Upper lobe of left lung (tissue), 4 donors: Measurements from ENCODE around the gene SPTBN5.

Source experiments
- POLR2A ChIP-seq, 4 donors: fragments of 450-650 bp; IDR thresholded peaks; one replicate each; pipeline ENCODE4 v1.5.1; 2016 to 2017; ENCODE audit warnings: antibody characterized with exemption in 4 of 4, mild to moderate bottlenecking in 2 of 4
- TF ChIP-seq, protein P1 (sequence below), 6 experiments: fragments of 450-650 bp in 4 of 6; fragments of 200-600 bp in 2 of 6; sonication (generic) in 2 of 6; IDR thresholded peaks; one replicate each; pipeline ENCODE4 v1.5.1; 2016 to 2019; ENCODE audit warnings: antibody characterized with exemption in 6 of 6

DNA sequence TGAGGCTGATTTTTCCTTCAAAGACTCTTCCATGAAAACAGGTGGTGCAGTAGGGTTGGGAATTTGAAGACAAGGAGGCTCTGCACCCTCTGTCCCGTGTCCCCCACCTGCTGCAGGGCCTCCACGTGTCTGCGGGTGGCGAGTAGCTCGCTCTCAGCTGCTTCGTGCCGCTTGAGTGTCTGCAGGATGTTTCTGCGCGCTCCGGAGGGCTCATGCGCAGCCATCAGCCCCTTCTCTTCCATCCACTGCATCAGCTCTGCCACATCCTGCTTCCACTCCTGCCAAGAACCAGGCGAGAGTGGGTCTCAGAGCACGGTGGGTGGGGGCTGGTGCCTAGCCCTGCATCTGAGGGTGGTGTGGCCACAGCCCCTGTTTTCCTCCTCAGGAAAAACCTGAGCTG lies 17.8 kb downstream of the SPTBN5 start:
- TF ChIP-seq, protein P1, sequence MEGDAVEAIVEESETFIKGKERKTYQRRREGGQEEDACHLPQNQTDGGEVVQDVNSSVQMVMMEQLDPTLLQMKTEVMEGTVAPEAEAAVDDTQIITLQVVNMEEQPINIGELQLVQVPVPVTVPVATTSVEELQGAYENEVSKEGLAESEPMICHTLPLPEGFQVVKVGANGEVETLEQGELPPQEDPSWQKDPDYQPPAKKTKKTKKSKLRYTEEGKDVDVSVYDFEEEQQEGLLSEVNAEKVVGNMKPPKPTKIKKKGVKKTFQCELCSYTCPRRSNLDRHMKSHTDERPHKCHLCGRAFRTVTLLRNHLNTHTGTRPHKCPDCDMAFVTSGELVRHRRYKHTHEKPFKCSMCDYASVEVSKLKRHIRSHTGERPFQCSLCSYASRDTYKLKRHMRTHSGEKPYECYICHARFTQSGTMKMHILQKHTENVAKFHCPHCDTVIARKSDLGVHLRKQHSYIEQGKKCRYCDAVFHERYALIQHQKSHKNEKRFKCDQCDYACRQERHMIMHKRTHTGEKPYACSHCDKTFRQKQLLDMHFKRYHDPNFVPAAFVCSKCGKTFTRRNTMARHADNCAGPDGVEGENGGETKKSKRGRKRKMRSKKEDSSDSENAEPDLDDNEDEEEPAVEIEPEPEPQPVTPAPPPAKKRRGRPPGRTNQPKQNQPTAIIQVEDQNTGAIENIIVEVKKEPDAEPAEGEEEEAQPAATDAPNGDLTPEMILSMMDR (IDR thresholded peaks at IDR 0.05) = no peak
- no peak for TF ChIP-seq POLR2A (IDR thresholded peaks at IDR 0.05)
